Measurements from ENCODE around the gene CCNQ. TPM values are rescaled to one million over a fixed set of nuclear protein-coding genes. Genes with fewer than 3 reads are reported as not detected.
A peak's percentile ranks its signal among the peaks of the same experiment; 100 is the strongest.

The CCNQ gene
- total RNA-seq, 1 donor: 38.9 TPM

DNA sequence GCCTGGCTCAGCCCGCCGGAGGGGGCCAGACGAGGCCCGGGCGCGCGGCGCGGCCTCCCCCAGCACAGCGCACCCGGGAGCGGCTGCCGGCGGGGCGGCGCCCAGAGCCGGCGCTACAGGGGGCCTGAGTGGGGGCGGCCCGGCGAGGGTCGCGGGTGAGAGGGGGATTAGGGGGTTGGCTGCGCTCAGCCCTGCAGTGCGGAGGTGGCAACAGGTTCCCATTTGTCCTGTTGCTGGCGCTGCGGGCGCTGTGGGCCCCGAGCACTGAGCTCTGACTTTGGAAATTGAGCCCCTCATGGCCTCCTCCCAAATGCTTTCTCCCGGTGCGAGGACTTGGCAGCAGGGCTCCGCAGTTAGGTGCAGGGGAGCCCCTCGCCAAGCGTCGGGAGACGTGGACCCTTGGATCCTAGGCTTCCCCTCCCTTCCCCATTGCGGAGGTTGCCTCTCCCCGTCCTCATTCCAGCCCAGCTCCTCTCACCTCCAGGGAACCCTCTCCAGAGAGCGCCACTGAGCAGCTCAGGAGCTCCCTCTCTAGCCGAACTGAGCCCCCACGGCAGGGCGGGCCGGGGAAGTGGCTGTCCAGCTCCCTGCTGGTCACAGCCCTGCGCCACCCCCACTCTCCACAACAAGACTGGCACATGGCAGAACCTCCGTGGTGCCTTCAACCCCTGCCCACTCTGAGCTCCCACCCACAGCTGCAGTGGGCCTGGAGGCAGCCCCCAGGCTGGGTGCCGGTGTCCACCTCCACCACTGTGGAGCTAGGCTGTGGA lies 45.6 kb upstream of the CCNQ start:
- H3K4me3 ChIP-seq (ENCODE audit: low read depth, low read length): no peak overlapping the region
- TF ChIP-seq, protein P1, sequence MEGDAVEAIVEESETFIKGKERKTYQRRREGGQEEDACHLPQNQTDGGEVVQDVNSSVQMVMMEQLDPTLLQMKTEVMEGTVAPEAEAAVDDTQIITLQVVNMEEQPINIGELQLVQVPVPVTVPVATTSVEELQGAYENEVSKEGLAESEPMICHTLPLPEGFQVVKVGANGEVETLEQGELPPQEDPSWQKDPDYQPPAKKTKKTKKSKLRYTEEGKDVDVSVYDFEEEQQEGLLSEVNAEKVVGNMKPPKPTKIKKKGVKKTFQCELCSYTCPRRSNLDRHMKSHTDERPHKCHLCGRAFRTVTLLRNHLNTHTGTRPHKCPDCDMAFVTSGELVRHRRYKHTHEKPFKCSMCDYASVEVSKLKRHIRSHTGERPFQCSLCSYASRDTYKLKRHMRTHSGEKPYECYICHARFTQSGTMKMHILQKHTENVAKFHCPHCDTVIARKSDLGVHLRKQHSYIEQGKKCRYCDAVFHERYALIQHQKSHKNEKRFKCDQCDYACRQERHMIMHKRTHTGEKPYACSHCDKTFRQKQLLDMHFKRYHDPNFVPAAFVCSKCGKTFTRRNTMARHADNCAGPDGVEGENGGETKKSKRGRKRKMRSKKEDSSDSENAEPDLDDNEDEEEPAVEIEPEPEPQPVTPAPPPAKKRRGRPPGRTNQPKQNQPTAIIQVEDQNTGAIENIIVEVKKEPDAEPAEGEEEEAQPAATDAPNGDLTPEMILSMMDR (IDR thresholded peaks at IDR 0.05; ENCODE audit: insufficient read depth, low read depth, low read length): no peak
- no peak for DNase-seq (ENCODE audit: low read depth)

DNA sequence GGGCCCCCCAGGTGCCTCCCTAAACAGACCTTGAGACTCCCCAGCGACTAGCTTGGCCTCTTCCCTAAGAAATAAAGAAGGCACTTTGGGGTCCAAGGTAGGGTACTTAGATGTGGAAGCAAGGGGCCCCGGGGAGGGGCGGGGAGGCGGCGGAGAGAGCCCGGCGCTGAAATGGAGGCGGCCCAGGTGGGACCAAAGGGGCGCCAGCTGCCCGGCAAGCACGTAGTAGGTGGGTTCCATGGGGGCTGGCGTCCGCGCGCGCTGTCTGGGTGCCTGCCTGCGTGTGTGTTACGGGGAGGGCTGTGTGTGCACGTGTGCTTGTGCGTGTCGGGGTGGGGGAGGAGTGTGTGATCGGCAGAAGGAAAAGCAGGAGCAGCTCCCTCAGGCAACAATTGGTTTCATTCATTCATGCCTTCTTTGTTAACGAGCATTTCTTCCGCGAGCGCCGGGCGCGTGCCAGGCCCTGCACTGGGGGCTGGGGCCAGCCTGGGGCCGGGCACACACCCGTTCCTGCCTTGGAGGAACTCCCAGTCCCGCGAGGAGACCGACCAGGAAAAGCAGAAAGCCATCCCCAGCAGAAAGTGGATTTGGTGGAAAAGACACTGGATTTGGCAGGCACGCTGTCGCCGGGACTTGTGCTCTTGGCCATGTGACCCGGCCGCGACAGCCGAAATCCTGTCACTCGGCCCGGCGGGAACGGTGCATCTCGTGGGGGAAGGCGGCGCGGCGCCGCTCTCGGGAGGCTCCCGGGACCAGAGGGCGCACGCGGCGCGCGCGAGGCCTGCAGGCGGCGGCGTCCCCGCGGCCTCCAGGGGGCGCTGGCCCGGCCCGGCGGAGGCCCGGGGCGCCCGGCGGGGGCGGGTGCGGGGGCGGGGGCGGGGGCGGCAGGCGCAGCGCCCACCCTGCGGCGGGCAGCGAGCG lies 44.8 kb upstream of the CCNQ start:
- peak overlapping the region; percentile 15 for H3K4me3 ChIP-seq (ENCODE audit: low read depth, low read length)
- TF ChIP-seq, protein P1 (IDR thresholded peaks at IDR 0.05; ENCODE audit: insufficient read depth, low read depth, low read length): no peak
- DNase-seq (ENCODE audit: low read depth): no peak

DNA sequence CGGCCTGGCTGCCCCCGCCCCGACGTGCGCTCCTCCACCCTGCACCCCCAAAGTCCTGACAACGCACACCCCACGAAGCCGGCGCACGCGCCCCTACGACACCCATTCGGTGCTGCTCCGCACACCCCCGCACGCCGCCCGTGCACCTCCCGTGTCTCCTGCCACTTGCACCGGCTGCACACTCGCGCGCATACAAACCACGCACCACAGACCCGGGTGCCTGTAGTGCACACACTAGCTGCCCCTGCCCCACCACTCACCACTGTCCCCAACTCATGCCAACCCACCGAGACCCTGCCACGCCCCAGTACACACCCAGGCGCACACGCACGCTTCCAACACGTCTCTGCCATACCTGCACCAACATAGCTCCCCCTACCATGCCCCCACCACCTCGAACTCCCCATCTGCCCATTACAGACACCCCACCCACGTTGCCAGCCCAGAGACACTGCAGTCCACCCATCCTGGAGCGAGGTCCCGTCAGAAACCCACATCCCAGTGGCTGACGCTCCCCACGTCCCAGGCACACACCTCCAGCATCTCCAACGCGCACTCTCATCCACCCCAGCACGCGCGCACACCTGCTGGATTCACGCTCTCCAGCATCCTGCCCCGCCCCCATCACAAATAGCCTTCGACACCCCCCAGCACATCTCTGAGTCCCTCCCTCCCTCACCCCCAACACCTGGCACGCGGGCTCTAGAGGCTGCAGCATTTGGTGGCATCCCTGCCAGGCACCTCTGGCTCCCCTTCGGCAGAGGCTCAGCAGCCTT lies 43.9 kb upstream of the CCNQ start:
- H3K4me3 ChIP-seq (ENCODE audit: low read depth, low read length): no peak overlapping the region
- no peak for DNase-seq (ENCODE audit: low read depth)
- TF ChIP-seq, protein P1 (IDR thresholded peaks at IDR 0.05; ENCODE audit: insufficient read depth, low read depth, low read length): no peak

DNA sequence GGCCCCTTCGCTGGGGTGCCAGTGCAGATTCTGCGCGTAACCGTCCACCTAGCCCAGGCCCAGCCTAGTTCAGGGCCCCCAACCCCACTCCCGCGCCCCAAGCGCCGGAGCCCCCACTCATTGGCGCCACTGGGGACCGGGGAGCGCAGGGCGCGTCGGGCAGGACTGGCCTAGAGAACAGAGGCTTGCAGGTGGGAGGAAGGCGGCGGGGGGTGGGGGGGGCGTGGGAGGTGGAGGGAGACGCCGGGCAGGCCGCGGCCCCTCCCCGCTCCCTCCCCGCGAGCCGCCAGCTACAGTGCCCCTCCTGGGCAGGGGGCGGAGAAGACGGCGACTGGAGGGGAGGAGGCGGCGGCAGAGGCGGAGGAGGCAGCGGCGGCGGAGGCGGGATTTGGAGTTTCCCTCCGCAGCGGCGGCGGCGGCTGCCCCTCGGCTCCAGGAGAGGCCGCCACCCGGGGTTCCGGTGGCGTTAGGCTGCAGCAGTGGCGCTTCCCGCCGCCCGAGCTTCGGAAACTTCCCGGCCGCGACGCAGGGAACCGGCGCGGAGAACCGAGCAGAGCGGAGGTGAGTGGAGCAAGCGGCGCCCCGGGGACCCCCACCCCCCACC lies 43.2 kb upstream of the CCNQ start:
- H3K4me3 ChIP-seq (ENCODE audit: low read depth, low read length): no peak overlapping the region
- TF ChIP-seq, protein P1 (IDR thresholded peaks at IDR 0.05; ENCODE audit: insufficient read depth, low read depth, low read length): no peak
- DNase-seq (ENCODE audit: low read depth): no peak

DNA sequence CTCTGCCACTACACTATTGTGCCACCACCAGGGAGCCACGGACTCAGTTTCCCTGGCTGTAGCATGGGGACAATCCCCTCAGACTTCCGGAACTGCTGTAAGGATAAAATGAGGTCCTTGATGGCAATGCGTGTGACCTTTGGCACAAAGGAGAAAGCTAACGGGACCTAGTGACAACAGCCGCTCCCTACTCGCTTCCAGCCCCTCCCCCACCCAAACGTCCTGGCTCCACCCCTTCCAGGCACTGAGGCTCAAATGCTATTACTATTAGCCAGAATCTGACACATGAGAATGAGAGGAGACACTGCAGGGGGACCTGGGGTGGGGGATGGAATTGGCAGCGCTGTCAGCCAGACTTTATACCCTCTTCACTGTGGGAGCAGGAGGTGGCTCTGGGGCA lies 42.7 kb upstream of the CCNQ start:
- DNase-seq (ENCODE audit: low read depth): no peak
- TF ChIP-seq, protein P1 (IDR thresholded peaks at IDR 0.05; ENCODE audit: insufficient read depth, low read depth, low read length): no peak

More for the DNA sequence above, 42.7 kb upstream of the CCNQ start:
- no peak overlapping the region for H3K4me3 ChIP-seq (ENCODE audit: low read depth, low read length)

All from fibroblast of villous mesenchyme (primary cell).